GM18870 (cell line): ENCODE data around the gene MAPRE3.

Source experiments
- ATAC-seq: cut with Tn5 transposase; IDR thresholded peaks from one replicate; pipeline ENCODE4 v1.9.1; 2021; ENCODE audit warnings: moderate library complexity; ENCODE audit not compliant: unreplicated experiment

Gene MAPRE3

GRCh38 chr2:26948800-26949199, 21.6 kb upstream of the MAPRE3 start:
- ATAC-seq = no peak

GRCh38 chr2:26950246-26950645, 20.2 kb upstream of the MAPRE3 start:
- ATAC-seq = no peak

- no peak for ATAC-seq
Measured at GRCh38 chr2:26951236-26951635, 19.2 kb upstream of the MAPRE3 start.

DNA sequence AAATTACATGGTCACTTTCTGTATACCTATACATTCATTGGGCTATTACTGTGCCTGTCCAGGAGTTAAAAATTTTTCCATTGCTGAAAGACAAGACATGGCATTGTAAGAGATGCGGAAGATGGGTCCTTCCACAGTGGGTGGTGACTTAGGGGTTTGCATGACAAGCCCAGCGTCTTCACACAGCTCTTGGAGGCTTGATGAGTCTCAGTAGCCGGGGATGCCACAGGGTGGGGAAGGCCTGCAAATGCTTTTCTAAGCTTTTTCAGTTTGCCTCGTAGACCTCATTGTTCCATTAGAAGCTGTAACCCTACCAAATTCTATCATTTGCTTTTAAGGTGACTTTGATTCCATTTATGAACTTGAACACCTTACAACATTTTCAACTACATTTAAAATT, 18.1 kb upstream of the MAPRE3 start:
- ATAC-seq = no peak

GRCh38 chr2:26954135-26954534, 16.3 kb upstream of the MAPRE3 start:
- no peak for ATAC-seq

DNA sequence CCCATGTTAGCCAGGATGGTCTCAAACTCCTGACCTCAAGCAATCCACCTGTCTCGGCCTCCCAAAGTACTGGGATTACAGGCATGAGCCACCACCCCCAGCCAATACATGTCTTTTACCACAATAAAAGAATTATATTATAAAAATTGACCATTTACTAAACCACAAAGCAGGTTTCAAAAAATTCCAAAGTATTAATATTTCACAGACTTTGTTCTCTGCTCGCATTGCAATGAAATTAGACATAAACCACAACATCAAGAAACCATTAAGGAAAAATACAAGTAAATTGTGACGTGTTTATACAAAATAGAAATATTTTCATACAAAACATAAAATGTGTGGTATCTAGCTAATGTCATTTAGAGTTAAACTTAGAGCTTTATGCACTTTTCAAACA, 13.4 kb upstream of the MAPRE3 start:
- no peak for ATAC-seq

DNA sequence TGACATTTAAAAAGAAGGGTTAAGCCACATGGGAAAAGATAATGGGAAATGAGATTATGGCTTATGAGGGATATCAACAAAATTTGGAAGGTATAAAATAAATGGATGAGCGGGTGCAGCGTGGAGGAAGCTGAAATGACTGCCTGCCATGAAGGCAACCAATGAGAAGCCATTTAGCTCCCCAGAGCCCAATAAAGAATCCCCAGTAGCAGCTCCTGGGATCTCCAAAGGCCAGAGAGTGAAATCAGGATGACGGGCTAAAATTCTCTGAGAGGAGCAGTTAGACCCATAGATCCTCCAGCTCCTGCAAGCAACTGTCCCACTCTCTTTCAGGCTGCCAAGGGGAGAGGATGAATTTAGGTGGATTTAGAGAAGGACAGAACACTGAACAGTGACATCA, 12.9 kb upstream of the MAPRE3 start:
- ATAC-seq = no peak

DNA sequence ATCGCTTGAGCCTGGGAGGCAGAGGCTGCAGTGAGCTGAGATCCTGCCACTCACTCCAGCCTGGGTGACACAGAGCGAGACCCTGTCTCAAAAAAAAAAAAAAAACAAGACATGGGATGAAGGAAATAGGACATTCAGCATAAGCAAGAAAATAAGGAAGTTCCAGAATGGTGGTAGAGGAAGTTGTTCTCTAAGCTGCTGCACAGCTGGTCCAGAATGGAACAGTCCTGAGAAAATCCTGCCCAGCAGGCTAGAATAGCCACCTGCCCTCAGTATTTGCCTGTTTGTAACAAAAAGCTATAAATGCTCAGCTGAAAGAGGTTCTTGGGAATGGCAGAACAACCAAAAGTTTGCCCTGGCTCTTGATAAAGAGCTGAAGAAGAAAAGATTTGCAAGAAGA, 11.1 kb upstream of the MAPRE3 start:
- no peak for ATAC-seq

GRCh38 chr2:26964446-26965130, 5.8 kb upstream of the MAPRE3 start:
- no peak for ATAC-seq

GRCh38 chr2:26968001-26968400, 2.4 kb upstream of the MAPRE3 start:
- no peak for ATAC-seq

- ATAC-seq = no peak
Measured at GRCh38 chr2:26969077-26969844, 1.2 kb upstream of the MAPRE3 start.

GRCh38 chr2:26970928-26971627, 641 bp downstream of the MAPRE3 start:
- no peak for ATAC-seq

DNA sequence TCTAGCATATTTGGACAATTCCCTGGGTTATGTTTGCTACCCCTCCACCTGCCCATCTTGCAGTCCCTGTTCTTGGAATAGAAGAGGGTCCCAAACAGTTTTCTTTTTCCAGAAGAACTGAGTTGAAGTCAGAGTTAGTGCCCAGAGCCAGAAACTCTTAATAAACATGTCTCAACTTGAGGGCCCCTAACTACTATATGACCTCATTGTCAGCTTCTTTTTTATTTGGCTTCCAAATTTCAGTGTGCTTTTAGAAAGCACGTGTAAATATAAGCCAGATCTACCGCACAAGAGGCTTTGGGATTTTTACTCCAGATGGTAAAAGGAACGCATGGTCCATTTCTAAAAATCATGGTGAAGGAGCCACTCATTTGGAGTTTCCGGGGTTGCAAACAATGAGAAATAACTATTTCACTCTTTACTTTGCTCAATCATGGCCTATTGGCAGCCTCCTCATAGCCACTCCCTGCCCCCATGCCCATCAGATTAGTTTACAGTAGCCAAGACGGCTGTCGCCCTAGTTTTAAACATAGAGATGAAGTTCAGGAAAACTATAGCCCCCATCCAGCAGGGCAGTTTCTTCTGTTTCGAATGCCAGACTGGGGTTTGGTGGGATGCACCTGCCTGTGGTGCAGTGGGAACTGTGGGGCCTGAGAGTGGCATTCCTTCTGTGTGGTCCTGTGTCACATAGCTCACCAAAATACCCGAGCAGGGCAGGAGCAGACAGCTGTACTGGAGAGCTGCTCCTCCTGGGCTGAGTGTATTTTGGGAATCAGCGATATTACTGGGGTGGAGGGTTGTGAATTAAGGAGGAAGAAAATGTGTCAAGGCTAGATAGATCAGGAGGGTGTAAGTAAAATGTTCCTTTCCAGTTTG, 1.7 kb downstream of the MAPRE3 start:
- no peak for ATAC-seq

- no peak for ATAC-seq
Measured at GRCh38 chr2:26974352-26974751, 3.9 kb downstream of the MAPRE3 start.

DNA sequence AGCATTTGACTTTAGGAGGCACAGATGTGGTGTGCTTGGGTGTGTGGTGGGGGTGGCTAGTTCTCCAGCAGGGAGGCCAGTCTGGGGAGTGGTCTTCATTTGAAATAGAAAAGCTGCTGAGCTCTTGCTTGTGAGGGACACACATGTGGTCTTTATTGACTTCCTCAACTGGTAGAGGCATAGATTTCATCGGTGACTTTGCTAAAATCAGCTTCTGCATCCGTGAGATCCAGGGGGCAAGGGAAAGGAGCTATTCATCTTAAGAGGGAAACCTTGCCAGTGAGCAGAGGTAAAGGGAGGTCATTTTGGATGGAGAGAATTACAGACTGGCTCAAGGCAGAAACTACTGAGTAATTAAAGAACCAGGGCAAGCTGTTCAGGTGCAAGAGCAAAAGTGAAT, 4.7 kb downstream of the MAPRE3 start:
- ATAC-seq = no peak

DNA sequence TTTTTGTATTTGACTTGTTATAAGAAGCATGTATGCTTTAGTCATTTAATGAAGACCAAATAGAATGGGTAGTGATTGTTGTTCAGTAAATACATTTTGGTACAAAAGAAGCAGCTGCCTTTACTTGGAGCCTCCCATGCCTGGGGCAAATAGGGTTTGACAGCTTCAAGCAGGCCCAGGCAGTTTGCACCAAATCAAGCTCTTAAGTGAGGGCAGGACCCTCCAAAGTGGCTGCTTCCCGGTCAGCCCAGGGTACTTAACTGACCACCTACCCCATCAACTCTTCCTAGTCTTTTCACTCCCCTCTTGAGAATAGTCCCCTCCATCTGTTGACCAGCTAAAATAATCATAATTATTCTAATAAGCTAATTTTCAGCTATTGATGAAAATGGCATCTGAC, 5.2 kb downstream of the MAPRE3 start:
- ATAC-seq = no peak

DNA sequence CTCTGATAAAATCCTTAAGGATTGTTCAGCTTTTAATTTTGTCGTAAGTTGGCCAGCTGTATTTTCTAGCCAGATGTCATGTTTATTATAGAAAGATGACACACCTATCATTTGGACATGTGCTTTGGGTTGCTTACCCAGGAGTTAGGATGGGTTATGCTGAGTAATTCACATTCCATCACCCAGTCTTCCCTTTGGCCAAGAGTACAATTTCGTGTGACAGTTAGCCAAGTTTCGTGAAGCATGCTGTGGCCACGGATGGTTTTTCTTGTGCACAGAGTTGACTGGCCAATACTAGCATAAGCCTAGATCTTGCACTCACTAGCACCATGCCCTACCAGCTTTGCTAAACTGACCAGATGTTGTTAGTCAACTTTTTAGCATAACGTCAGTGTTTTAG, 5.8 kb downstream of the MAPRE3 start:
- no peak for ATAC-seq

DNA sequence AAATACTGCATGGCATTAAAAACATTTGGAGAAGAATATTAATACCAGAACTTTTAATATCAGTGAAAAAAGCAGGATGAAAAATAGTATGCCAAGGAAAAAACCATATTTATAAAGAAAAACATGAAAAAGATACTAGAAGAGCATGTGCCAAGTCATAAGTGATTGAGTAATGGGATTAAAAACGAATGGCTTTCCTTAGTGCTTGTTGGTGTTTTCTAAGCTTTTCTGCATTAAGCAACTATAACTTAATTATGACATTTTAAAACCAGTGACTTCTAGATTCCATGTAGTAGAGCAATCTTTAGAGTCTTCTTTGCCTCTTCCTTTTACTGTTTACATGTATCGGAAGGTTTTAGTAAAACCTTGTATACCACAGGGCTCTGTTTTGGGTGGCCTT, 6.6 kb downstream of the MAPRE3 start:
- no peak for ATAC-seq

- ATAC-seq = no peak
Measured at GRCh38 chr2:26978061-26978596, 7.7 kb downstream of the MAPRE3 start.

- ATAC-seq = no peak
Measured at GRCh38 chr2:26979741-26980140, 9.3 kb downstream of the MAPRE3 start.

- ATAC-seq = no peak
Measured at GRCh38 chr2:26980971-26981370, 10.5 kb downstream of the MAPRE3 start.
